Uterus (tissue), 2 donors: ENCODE data around the gene RPL37.

Experiments used
- POLR2A ChIP-seq, 2 donors: fragments of 450-650 bp; IDR thresholded peaks; one replicate each; pipeline ENCODE4 v1.6.1; 2016; ENCODE audit warnings: antibody characterized with exemption in 2 of 2, mild to moderate bottlenecking in 1 of 2, moderate library complexity in 1 of 2
- TF ChIP-seq, protein P1 (sequence below), 4 experiments: fragments of 200-600 bp in 2 of 4; fragments of 450-650 bp in 2 of 4; sonication (generic) in 2 of 4; IDR thresholded peaks; one replicate each; pipeline ENCODE4 v1.5.1; 2016 to 2019; ENCODE audit warnings: antibody characterized with exemption in 4 of 4, mild to moderate bottlenecking in 2 of 4, moderate library complexity in 1 of 4

DNA sequence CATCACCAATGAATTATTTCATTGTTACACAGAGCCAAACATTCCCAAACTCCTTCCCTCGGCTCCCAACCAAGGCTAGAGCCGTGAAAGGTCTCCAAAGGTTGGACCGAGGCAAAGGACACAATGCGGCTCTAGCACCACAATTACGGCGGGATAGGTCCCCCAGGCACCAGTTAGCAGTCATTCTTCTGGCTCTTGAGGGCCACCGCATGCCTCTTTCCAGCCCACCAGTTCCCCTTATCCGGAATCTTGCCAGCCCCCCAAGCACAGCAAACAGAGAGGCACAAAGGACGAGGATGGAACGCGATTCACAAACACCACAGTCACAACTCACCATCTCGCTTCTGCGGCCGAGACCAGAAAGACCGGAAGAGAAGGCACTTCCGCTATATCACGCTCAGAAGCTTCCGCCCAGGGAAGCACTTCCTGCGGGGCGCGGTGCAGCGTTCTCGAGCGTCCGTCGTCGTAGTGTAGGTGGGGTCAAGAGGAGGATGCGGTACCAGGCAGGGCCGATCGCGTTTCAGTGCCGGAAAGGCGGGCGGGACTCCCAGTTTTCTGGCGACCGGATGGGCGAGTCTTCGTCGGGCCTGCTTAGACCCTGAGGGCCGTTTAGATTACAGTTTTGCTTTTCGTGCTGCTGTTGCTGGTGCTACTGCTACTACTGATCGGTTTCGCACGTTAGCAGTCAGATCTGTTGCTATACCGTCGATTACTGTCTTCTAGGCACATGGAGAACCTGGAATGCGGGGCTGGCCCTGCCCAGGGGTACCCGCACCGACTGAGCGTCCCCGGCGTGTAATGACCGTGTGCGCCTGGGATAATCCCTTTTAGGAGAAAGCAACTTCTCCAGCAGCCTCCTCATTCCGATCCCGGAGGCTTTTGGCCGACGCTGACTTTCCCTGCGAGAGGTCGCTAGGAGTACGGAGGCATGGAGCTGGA is at the start of gene RPL37:
- TF ChIP-seq POLR2A (IDR thresholded peaks at IDR 0.05): peak; percentile 81
- TF ChIP-seq, protein P1, sequence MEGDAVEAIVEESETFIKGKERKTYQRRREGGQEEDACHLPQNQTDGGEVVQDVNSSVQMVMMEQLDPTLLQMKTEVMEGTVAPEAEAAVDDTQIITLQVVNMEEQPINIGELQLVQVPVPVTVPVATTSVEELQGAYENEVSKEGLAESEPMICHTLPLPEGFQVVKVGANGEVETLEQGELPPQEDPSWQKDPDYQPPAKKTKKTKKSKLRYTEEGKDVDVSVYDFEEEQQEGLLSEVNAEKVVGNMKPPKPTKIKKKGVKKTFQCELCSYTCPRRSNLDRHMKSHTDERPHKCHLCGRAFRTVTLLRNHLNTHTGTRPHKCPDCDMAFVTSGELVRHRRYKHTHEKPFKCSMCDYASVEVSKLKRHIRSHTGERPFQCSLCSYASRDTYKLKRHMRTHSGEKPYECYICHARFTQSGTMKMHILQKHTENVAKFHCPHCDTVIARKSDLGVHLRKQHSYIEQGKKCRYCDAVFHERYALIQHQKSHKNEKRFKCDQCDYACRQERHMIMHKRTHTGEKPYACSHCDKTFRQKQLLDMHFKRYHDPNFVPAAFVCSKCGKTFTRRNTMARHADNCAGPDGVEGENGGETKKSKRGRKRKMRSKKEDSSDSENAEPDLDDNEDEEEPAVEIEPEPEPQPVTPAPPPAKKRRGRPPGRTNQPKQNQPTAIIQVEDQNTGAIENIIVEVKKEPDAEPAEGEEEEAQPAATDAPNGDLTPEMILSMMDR (IDR thresholded peaks at IDR 0.05): peak in 1 of 4 experiments; percentile 5
